ENCODE measurements around the gene KIF3C.
A peak's percentile ranks its signal among the peaks of the same experiment; 100 is the strongest.

The KIF3C gene

GRCh38 chr2:25877431-25878360, 104.6 kb downstream of the KIF3C start:
- peak; percentile 56 for DNase-seq (ENCODE audit: low spot score)

All from HuH-7.5 (cell line).